T-helper 1 cell treated with Interleukin-12 subunit alpha and Interleukin-12 subunit beta and Interleukin-4 antibody, amounts not matched to agents 30 μg/mL and 1 μg/mL, for 36 hours (primary cell): Measurements from ENCODE around the gene TSBP1.

Experiments used
- H3K27ac Mint-ChIP-seq: one replicate; pipeline ENCODE4 v1.8.0; 2021; ENCODE audit warnings: mild to moderate bottlenecking, mixed read lengths
- H3K27me3 Mint-ChIP-seq: one replicate; pipeline ENCODE4 v1.8.0; 2021; ENCODE audit warnings: low read depth, mixed read lengths
- H3K36me3 Mint-ChIP-seq: one replicate; pipeline ENCODE4 v1.8.0; 2021; ENCODE audit warnings: low read depth, mixed read lengths
- H3K4me1 Mint-ChIP-seq: one replicate; pipeline ENCODE4 v1.8.0; 2021; ENCODE audit warnings: low read depth, mixed read lengths
- H3K4me3 Mint-ChIP-seq: one replicate; pipeline ENCODE4 v1.8.0; 2021; ENCODE audit warnings: mild to moderate bottlenecking, moderate library complexity, mixed read lengths
- H3K9me3 Mint-ChIP-seq: one replicate; pipeline ENCODE4 v1.8.0; 2021; ENCODE audit warnings: mixed read lengths

Gene TSBP1

GRCh38 chr6:32371803-32372202 is at the start of gene TSBP1:
TSBP1 (minus strand) TSS chr6:32371903; CDS start chr6:32371706, 197 bp downstream.
- Mint-ChIP-seq H3K27me3 (peaks cover 41% of the 10 kb centered on the region), H3K27ac (no peak within 1 kb of the TSS), H3K9me3 (no peaks in the 10 kb centered on the region), H3K4me1 (peaks cover 5% of the 10 kb centered on the region), H3K4me3 (no peak within 1 kb of the TSS), H3K36me3 (no peaks in the 10 kb centered on the region)

- Mint-ChIP-seq H3K4me3 (no peak overlapping the region), H3K9me3 (no peaks in the 10 kb centered on the region), H3K4me1 (peaks cover 7% of the 10 kb centered on the region), H3K27me3 (peaks cover 61% of the 10 kb centered on the region), H3K27ac (no peak overlapping the region), H3K36me3 (no peaks in the 10 kb centered on the region)
Measured at GRCh38 chr6:32416036-32416435, 44.3 kb upstream of the TSBP1 start.

- no peak overlapping the region for H3K4me3 Mint-ChIP-seq
- peaks cover 7% of the 10 kb centered on the region for H3K4me1 Mint-ChIP-seq
- H3K9me3 Mint-ChIP-seq = no peaks in the 10 kb centered on the region
- H3K27me3 Mint-ChIP-seq = peaks cover 58% of the 10 kb centered on the region
- no peaks in the 10 kb centered on the region for H3K36me3 Mint-ChIP-seq
- no peak overlapping the region for H3K27ac Mint-ChIP-seq
Measured at GRCh38 chr6:32415521-32416019, 43.9 kb upstream of the TSBP1 start.

GRCh38 chr6:32413427-32414047 is 41.8 kb upstream of the TSBP1 start:
- H3K9me3 Mint-ChIP-seq = no peaks in the 10 kb centered on the region
- H3K4me1 Mint-ChIP-seq = peaks cover 5% of the 10 kb centered on the region
- no peak overlapping the region for H3K4me3 Mint-ChIP-seq
- no peak overlapping the region for H3K27ac Mint-ChIP-seq
- H3K27me3 Mint-ChIP-seq = peaks cover 50% of the 10 kb centered on the region
- H3K36me3 Mint-ChIP-seq = no peaks in the 10 kb centered on the region

GRCh38 chr6:32411566-32412327 is 40.0 kb upstream of the TSBP1 start:
- peaks cover 5% of the 10 kb centered on the region for H3K4me1 Mint-ChIP-seq
- H3K27ac Mint-ChIP-seq = no peak overlapping the region
- no peak overlapping the region for H3K4me3 Mint-ChIP-seq
- H3K9me3 Mint-ChIP-seq = no peaks in the 10 kb centered on the region
- H3K36me3 Mint-ChIP-seq = no peaks in the 10 kb centered on the region
- peaks cover 57% of the 10 kb centered on the region for H3K27me3 Mint-ChIP-seq

- H3K27me3 Mint-ChIP-seq = peaks cover 57% of the 10 kb centered on the region
- H3K9me3 Mint-ChIP-seq = no peaks in the 10 kb centered on the region
- no peaks in the 10 kb centered on the region for H3K36me3 Mint-ChIP-seq
- no peak overlapping the region for H3K27ac Mint-ChIP-seq
- H3K4me1 Mint-ChIP-seq = peaks cover 5% of the 10 kb centered on the region
- H3K4me3 Mint-ChIP-seq = no peak overlapping the region
Measured at GRCh38 chr6:32410906-32411305, 39.2 kb upstream of the TSBP1 start.

GRCh38 chr6:32406857-32407256 is 35.2 kb upstream of the TSBP1 start, which contains the start of gene BTNL2:
BTNL2 (minus strand) TSS chr6:32407181; CDS start chr6:32407123, 58 bp downstream.
- Mint-ChIP-seq H3K4me1 (no peaks in the 10 kb centered on the region), H3K9me3 (no peaks in the 10 kb centered on the region), H3K36me3 (no peaks in the 10 kb centered on the region), H3K4me3 (no peak within 1 kb of the TSS), H3K27me3 (peaks cover 49% of the 10 kb centered on the region), H3K27ac (no peak within 1 kb of the TSS)

- H3K27ac Mint-ChIP-seq = no peak overlapping the region
Measured at GRCh38 chr6:32406197-32406596, 34.5 kb upstream of the TSBP1 start.

GRCh38 chr6:32405656-32406055 is 34.0 kb upstream of the TSBP1 start:
- no peak overlapping the region for H3K4me3 Mint-ChIP-seq
- no peaks in the 10 kb centered on the region for H3K4me1 Mint-ChIP-seq
- H3K27me3 Mint-ChIP-seq = peaks cover 50% of the 10 kb centered on the region
- H3K36me3 Mint-ChIP-seq = no peaks in the 10 kb centered on the region
- no peak overlapping the region for H3K27ac Mint-ChIP-seq
- no peaks in the 10 kb centered on the region for H3K9me3 Mint-ChIP-seq

More at GRCh38 chr6:32406197-32406596, 34.5 kb upstream of the TSBP1 start:
- Mint-ChIP-seq H3K4me1 (no peaks in the 10 kb centered on the region), H3K9me3 (no peaks in the 10 kb centered on the region), H3K27me3 (peaks cover 50% of the 10 kb centered on the region), H3K36me3 (no peaks in the 10 kb centered on the region), H3K4me3 (no peak overlapping the region)

- H3K9me3 Mint-ChIP-seq = no peaks in the 10 kb centered on the region
- H3K36me3 Mint-ChIP-seq = no peaks in the 10 kb centered on the region
- H3K4me1 Mint-ChIP-seq = no peaks in the 10 kb centered on the region
- H3K27ac Mint-ChIP-seq = no peak overlapping the region
- H3K27me3 Mint-ChIP-seq = peaks cover 43% of the 10 kb centered on the region
- no peak overlapping the region for H3K4me3 Mint-ChIP-seq
Measured at GRCh38 chr6:32402812-32403211, 31.1 kb upstream of the TSBP1 start.

- Mint-ChIP-seq H3K27ac (no peak overlapping the region), H3K4me3 (no peak overlapping the region), H3K27me3 (peaks cover 31% of the 10 kb centered on the region), H3K4me1 (peaks cover 4% of the 10 kb centered on the region), H3K36me3 (no peaks in the 10 kb centered on the region), H3K9me3 (no peaks in the 10 kb centered on the region)
Measured at GRCh38 chr6:32401284-32401963, 29.7 kb upstream of the TSBP1 start.

GRCh38 chr6:32397252-32397920 is 25.7 kb upstream of the TSBP1 start:
- Mint-ChIP-seq H3K4me1 (peaks cover 4% of the 10 kb centered on the region), H3K36me3 (no peaks in the 10 kb centered on the region), H3K4me3 (no peak overlapping the region), H3K27ac (no peak overlapping the region), H3K27me3 (peaks cover 21% of the 10 kb centered on the region), H3K9me3 (no peaks in the 10 kb centered on the region)

GRCh38 chr6:32396028-32396427 is 24.3 kb upstream of the TSBP1 start:
- H3K4me1 Mint-ChIP-seq = peaks cover 4% of the 10 kb centered on the region
- no peaks in the 10 kb centered on the region for H3K9me3 Mint-ChIP-seq
- peaks cover 20% of the 10 kb centered on the region for H3K27me3 Mint-ChIP-seq
- H3K4me3 Mint-ChIP-seq = no peak overlapping the region
- H3K36me3 Mint-ChIP-seq = no peaks in the 10 kb centered on the region
- no peak overlapping the region for H3K27ac Mint-ChIP-seq

- H3K27ac Mint-ChIP-seq = no peak overlapping the region
- H3K4me1 Mint-ChIP-seq = peaks cover 4% of the 10 kb centered on the region
- peaks cover 35% of the 10 kb centered on the region for H3K27me3 Mint-ChIP-seq
- H3K4me3 Mint-ChIP-seq = no peak overlapping the region
- no peaks in the 10 kb centered on the region for H3K36me3 Mint-ChIP-seq
- no peaks in the 10 kb centered on the region for H3K9me3 Mint-ChIP-seq
Measured at GRCh38 chr6:32393665-32394420, 22.1 kb upstream of the TSBP1 start.
